ENCODE results near the gene BEX2.
"Not testable (repeated sequence)": the region's sequence is repeated elsewhere in the genome, so short reads cannot be mapped to it uniquely, and the experiment has no call there.

The BEX2 gene

DNA sequence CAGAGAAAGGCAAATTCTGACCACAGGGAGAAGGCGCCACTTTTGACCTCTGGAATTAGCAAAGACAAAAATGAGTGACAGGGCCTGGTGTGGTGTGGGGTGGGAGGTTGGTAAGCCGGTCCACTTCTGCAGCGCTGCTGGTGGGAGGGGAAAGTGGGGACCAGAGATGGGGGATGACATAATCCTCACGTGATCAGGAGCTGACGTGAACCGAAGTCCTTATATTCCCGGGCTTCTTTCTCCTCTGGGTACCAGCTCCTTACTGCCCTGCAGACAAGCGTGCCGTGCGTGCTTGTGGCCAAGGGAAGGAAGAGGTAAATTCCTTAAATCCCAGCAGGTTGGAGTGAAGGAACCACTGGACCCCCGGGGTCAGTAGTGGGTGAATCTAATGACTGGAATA, 19.2 kb upstream of the BEX2 start, which contains the start of gene TCEAL7:
TCEAL7 (plus strand) TSS at position 249 of the 400 bp plus-strand sequence. CDS start 1,165 bp downstream, outside the sequence.
- peak; percentile 38 for DNase-seq
- TF ChIP-seq, protein P1, sequence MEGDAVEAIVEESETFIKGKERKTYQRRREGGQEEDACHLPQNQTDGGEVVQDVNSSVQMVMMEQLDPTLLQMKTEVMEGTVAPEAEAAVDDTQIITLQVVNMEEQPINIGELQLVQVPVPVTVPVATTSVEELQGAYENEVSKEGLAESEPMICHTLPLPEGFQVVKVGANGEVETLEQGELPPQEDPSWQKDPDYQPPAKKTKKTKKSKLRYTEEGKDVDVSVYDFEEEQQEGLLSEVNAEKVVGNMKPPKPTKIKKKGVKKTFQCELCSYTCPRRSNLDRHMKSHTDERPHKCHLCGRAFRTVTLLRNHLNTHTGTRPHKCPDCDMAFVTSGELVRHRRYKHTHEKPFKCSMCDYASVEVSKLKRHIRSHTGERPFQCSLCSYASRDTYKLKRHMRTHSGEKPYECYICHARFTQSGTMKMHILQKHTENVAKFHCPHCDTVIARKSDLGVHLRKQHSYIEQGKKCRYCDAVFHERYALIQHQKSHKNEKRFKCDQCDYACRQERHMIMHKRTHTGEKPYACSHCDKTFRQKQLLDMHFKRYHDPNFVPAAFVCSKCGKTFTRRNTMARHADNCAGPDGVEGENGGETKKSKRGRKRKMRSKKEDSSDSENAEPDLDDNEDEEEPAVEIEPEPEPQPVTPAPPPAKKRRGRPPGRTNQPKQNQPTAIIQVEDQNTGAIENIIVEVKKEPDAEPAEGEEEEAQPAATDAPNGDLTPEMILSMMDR (IDR thresholded peaks at IDR 0.05; ENCODE audit: low read depth, low read length) = no peak
- peak within 1 kb of the TSS; percentile 40 for H3K4me3 ChIP-seq (ENCODE audit: low read depth, low read length)
- H3K9me3 ChIP-seq (ENCODE audit: severe bottlenecking) = no peaks in the 10 kb centered on the region
- H3K36me3 ChIP-seq = no peaks in the 10 kb centered on the region
- no peak within 1 kb of the TSS for H3K27ac ChIP-seq
- peaks cover 43% of the 10 kb centered on the region for H3K27me3 ChIP-seq (ENCODE audit: insufficient read depth, low read depth, severe bottlenecking)

DNA sequence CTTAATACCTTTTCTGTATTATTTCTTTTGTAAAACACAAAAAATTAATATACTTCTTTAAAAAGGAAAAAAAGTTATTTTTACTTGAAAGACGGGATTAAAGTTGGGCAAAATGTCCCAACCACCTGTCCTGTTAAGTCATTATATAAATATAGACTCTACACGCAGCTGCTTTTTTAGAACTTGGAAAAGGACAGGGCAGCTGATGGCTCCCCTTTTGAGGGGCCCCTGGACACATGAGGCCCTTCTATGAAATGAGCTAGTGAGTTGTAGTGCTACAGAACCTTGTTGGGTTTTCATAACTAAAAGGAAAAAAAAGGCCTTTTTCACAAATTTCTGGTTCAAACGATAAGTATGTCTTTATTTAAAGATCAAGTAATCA, 600 bp upstream of the BEX2 start:
- no peak for DNase-seq
- Histone ChIP-seq H3K9me3 (ENCODE audit: severe bottlenecking) (no peaks in the 10 kb centered on the region), H3K4me3 (ENCODE audit: low read depth, low read length) (no peak overlapping the region; the same call in 1 of the 2 replicates), H3K27ac (no peak overlapping the region), H3K36me3 (no peaks in the 10 kb centered on the region), H3K27me3 (ENCODE audit: insufficient read depth, low read depth, severe bottlenecking) (peaks cover 28% of the 10 kb centered on the region)
- TF ChIP-seq, protein P1 (IDR thresholded peaks at IDR 0.05; ENCODE audit: low read depth, low read length) = no peak

DNA sequence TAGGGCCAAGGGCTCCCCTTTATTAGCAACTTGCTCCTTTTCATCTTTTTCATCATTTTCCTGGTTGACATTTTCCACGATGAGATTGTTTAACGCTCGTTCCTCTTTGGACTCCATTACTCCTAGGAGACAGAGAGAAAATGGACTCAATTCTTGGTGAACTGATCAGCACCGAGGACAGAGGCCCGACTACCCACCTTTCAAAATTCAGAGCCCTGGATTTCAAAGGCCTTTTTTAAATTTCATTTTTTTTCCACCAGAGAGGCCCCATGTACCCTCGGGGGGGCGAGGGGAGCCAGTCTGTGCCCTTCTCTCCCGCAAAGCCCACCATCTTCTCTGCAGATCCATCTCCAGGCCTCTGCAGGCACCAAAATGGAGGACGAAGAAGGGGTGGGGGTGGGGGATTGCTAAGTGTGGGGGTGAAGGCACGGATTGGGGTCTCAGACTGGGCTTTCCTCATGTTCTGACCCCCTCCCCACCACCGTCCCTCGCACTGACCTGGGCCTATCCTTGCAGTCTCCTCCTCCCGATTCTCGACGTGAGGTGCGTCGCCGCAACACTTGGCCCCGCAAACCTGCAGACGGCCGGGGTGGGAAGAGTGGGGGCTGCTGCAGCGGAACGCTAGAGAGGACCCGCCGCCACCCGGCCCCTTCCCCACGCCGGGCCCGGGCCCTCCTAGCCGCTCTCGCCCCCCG, 783 bp downstream of the BEX2 start:
- no peaks in the 10 kb centered on the region for H3K9me3 ChIP-seq (ENCODE audit: severe bottlenecking)
- peaks cover 28% of the 10 kb centered on the region for H3K27me3 ChIP-seq (ENCODE audit: insufficient read depth, low read depth, severe bottlenecking)
- no peak overlapping the region; the same call in 1 of the 2 replicates for H3K27ac ChIP-seq
- DNase-seq = no peak
- H3K4me3 ChIP-seq (ENCODE audit: low read depth, low read length) = peak overlapping the region; percentile 53
- TF ChIP-seq, protein P1 (IDR thresholded peaks at IDR 0.05; ENCODE audit: low read depth, low read length) = no peak
- no peaks in the 10 kb centered on the region for H3K36me3 ChIP-seq

DNA sequence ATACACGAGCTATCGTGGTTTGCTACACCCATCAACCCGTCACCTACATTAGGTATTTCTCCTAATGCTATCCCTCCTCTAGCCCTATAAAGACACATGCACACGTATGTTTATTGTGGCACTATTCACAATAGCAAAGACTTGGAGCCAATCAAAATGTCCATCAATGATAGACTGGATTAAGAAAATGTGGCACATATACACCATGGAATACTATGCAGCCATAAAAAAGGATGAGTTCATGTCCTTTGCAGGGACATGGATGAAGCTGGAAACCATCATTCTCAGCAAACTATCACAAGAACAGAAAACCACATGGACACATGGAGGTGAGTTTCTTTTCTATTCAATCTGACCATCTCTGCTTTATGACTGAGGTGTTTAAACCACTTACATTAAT, 5.1 kb downstream of the BEX2 start:
- H3K36me3 ChIP-seq; H3K4me3 ChIP-seq (ENCODE audit: low read depth, low read length); H3K9me3 ChIP-seq (ENCODE audit: severe bottlenecking); DNase-seq; H3K27ac ChIP-seq: not testable (repeated sequence)
- H3K27me3 ChIP-seq (ENCODE audit: insufficient read depth, low read depth, severe bottlenecking) = peaks cover 10% of the 10 kb centered on the region

DNA sequence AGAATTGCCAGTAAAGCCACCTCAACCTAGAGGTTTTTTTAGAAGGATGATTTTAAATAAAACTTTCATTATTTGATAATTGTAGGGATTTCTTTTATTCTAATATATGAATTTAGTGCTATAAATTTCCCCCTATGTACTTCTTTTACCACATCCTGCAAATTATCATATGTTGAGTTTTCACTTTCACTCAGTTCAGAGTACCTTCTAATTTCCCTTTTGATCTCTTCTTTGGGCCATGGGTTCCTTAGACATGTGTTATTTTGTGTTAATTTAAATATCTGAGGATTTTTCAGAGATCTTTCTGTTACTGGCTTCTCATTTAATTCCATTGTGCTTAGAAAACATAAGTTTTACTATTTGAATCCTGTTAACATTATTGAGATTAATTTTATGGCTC, 6.1 kb downstream of the BEX2 start:
- Histone ChIP-seq H3K27ac (no peak overlapping the region), H3K4me3 (ENCODE audit: low read depth, low read length) (no peak overlapping the region), H3K36me3 (no peaks in the 10 kb centered on the region), H3K9me3 (ENCODE audit: severe bottlenecking) (no peaks in the 10 kb centered on the region), H3K27me3 (ENCODE audit: insufficient read depth, low read depth, severe bottlenecking) (peaks cover 8% of the 10 kb centered on the region)
- DNase-seq = no peak
- TF ChIP-seq, protein P1 (IDR thresholded peaks at IDR 0.05; ENCODE audit: low read depth, low read length) = no peak

DNA sequence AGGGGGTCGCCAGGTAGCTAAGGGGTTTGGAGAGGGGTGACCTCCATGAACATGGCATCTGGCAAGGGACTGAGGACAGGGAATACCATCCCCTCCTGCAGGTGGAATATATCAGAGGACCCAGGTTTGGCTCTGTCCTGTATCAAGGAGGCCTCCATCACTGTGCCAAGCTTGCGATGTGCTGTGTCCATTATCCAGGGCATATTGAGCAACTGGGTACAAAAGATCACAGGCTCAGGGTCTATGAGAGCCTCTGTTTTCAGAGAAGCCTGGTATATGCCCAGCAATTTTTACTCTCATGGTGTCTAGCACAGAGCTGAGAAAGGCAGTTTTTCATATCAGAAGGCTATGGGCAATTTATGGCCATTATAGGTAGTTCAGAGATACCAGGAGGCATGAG, 17.7 kb downstream of the BEX2 start:
- Histone ChIP-seq H3K27me3 (ENCODE audit: insufficient read depth, low read depth, severe bottlenecking) (peaks cover 11% of the 10 kb centered on the region), H3K4me3 (ENCODE audit: low read depth, low read length) (no peak overlapping the region), H3K9me3 (ENCODE audit: severe bottlenecking) (peaks cover 2% of the 10 kb centered on the region), H3K36me3 (no peaks in the 10 kb centered on the region), H3K27ac (no peak overlapping the region)
- no peak for DNase-seq
- TF ChIP-seq, protein P1 (IDR thresholded peaks at IDR 0.05; ENCODE audit: low read depth, low read length) = no peak

Data from WERI-Rb-1 (cell line).